Hepatocyte (in vitro differentiated cells): ENCODE measurements around the gene TRPM7. TPM values are rescaled to one million over a fixed set of nuclear protein-coding genes. Genes with fewer than 3 reads are reported as not detected.

ENCODE experiments used
- DNase-seq: peaks from one replicate; pipeline ENCODE4 v3.0.0-alpha.2; 2016; ENCODE audit warnings: low spot score
- H2AFZ ChIP-seq: fragments of 200-600 bp; sonication (generic); 2 replicates; pipeline ENCODE4 v1.6.0; 2016; ENCODE audit warnings: antibody characterized with exemption, mild to moderate bottlenecking
- H3K27ac ChIP-seq: fragments of 200-600 bp; sonication (generic); 2 replicates; pipeline ENCODE4 v1.5.1; 2016; ENCODE audit warnings: mild to moderate bottlenecking
- H3K27me3 ChIP-seq: fragments of 200-600 bp; sonication (generic); 2 replicates; pipeline ENCODE4 v1.6.1; 2016
- H3K36me3 ChIP-seq: fragments of 200-600 bp; sonication (generic); replicated peaks from 2 replicates; pipeline ENCODE4 v1.5.1; 2016; ENCODE audit warnings: low read depth; ENCODE audit not compliant: insufficient read depth
- H3K4me1 ChIP-seq: fragments of 200-600 bp; sonication (generic); 2 replicates; pipeline ENCODE4 v1.5.1; 2016; ENCODE audit warnings: mild to moderate bottlenecking, moderate library complexity; ENCODE audit not compliant: insufficient read depth
- H3K4me2 ChIP-seq: fragments of 200-600 bp; sonication (generic); 2 replicates; pipeline ENCODE4 v1.6.0; 2016
- H3K4me3 ChIP-seq: fragments of 200-600 bp; sonication (generic); 2 replicates; pipeline ENCODE4 v1.5.1; 2016; ENCODE audit warnings: mild to moderate bottlenecking
- H3K79me2 ChIP-seq: fragments of 200-600 bp; sonication (generic); 2 replicates; pipeline ENCODE4 v1.6.0; 2017; ENCODE audit warnings: mild to moderate bottlenecking
- H3K9me2 ChIP-seq: fragments of 200-600 bp; sonication (generic); replicated peaks from 2 replicates; pipeline ENCODE4 v1.6.0; 2017; ENCODE audit warnings: mild to moderate bottlenecking; ENCODE audit not compliant: insufficient read depth
- H3K9me3 ChIP-seq: fragments of 200-600 bp; sonication (generic); 2 replicates; pipeline ENCODE4 v1.5.1; 2016; ENCODE audit warnings: low read depth, mild to moderate bottlenecking
- H4K20me1 ChIP-seq: fragments of 200-600 bp; sonication (generic); 2 replicates; pipeline ENCODE4 v1.6.0; 2016; ENCODE audit warnings: mild to moderate bottlenecking; ENCODE audit not compliant: insufficient read depth, poor library complexity, severe bottlenecking
- CTCF ChIP-seq: fragments of 200-600 bp; sonication (generic); IDR thresholded peaks from 2 replicates; pipeline ENCODE4 v1.5.1; 2016; ENCODE audit warnings: antibody characterized with exemption, mild to moderate bottlenecking; ENCODE audit not compliant: poor library complexity
- EZH2 ChIP-seq: fragments of 200-600 bp; sonication (generic); IDR thresholded peaks from 2 replicates; pipeline ENCODE4 v1.6.1; 2016; ENCODE audit warnings: antibody characterized with exemption, mild to moderate bottlenecking, borderline replicate concordance
- EZH2phosphoT487 ChIP-seq: fragments of 200-600 bp; sonication (generic); IDR thresholded peaks from one replicate; pipeline ENCODE4 v1.6.1; 2018; ENCODE audit warnings: antibody characterized with exemption, mild to moderate bottlenecking, low read depth, moderate library complexity; ENCODE audit not compliant: unreplicated experiment, severe bottlenecking
- WGBS: methylation state at CpG from one replicate; pipeline ENCODE4 v1.1.6; 2016; ENCODE audit warnings: low lambda C conversion rate; ENCODE audit errors: missing lambda C conversion rate; 5-methylcytosine and 5-hydroxymethylcytosine counted together
- polyA plus RNA-seq: library from polyadenylated mRNA; unstranded; fragments of >200 nt; fragmentation: Nextera tagmentation; extraction: Ambion mirVana; gene quantifications from 2 replicates; pipeline ENCODE4 v1.2.1, GENCODE V29; 2016
- total RNA-seq: library from RNA; depleted of rRNA; stranded (reverse); fragments of >200 nt; gene quantifications from 2 replicates; pipeline ENCODE4 v1.2.3, GENCODE V29; 2014

TRPM7 gene
- total and polyA plus RNA-seq, 2 experiments from 2014 or later, result 12.2 to 58.3 TPM

GRCh38 chr15:50670115-50670514, 16.5 kb downstream of the TRPM7 start:
- Histone ChIP-seq H3K27me3 (no peaks in the 10 kb centered on the region), H3K79me2 (peaks cover 99% of the 10 kb centered on the region), H3K4me3 (no peak overlapping the region), H3K4me1 (no peaks in the 10 kb centered on the region), H3K9me3 (no peaks in the 10 kb centered on the region), H3K36me3 (no peaks in the 10 kb centered on the region), H3K27ac (no peak overlapping the region), H3K9me2 (no peaks in the 10 kb centered on the region), H3K4me2 (no peak overlapping the region), H2AFZ (no peak overlapping the region), H4K20me1 (peaks cover 39% of the 10 kb centered on the region)
- DNase-seq, result no peak
- 87% methylated on average over 2 of the region's 2 CpGs for WGBS
- TF ChIP-seq CTCF (no peak), EZH2 (no peak), EZH2phosphoT487 (no peak)

DNA sequence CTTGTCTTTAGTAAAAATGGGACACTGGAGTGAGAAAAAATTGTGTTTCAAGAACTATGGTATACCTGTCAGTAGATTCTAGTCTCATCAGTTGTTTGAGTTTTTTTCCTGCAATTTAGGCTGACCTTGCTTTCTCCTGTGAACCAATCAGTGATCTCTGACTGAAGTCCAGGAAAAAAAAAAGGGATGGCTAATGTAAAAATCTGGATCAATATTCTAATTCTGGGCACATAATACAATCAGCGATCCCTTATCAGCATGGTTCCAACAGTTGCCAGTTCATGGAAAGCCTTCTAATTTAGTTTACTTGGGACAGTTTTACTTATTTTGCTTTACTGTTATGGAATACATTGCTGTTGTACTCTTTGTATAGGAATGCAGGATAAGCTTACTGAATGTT, 17.0 kb downstream of the TRPM7 start:
- Histone ChIP-seq H3K9me2 (no peaks in the 10 kb centered on the region), H3K27me3 (no peaks in the 10 kb centered on the region), H2AFZ (no peak overlapping the region), H3K36me3 (no peaks in the 10 kb centered on the region), H4K20me1 (peaks cover 43% of the 10 kb centered on the region), H3K9me3 (no peaks in the 10 kb centered on the region), H3K4me2 (no peak overlapping the region), H3K4me1 (no peaks in the 10 kb centered on the region), H3K4me3 (no peak overlapping the region), H3K79me2 (peaks cover 99% of the 10 kb centered on the region), H3K27ac (no peak overlapping the region)
- 84% methylated on average over 1 of the region's 1 CpG for WGBS
- DNase-seq, result no peak
- TF ChIP-seq EZH2 (no peak), CTCF (no peak), EZH2phosphoT487 (no peak)

GRCh38 chr15:50665938-50666337, 20.7 kb downstream of the TRPM7 start:
- Histone ChIP-seq H3K4me1 (no peaks in the 10 kb centered on the region), H4K20me1 (peaks cover 35% of the 10 kb centered on the region), H3K4me3 (no peak overlapping the region), H3K27me3 (no peaks in the 10 kb centered on the region), H3K9me3 (no peaks in the 10 kb centered on the region), H3K36me3 (no peaks in the 10 kb centered on the region), H2AFZ (no peak overlapping the region), H3K27ac (no peak overlapping the region), H3K9me2 (no peaks in the 10 kb centered on the region), H3K79me2 (peaks cover 86% of the 10 kb centered on the region), H3K4me2 (no peak overlapping the region)
- TF ChIP-seq EZH2phosphoT487 (no peak), EZH2 (no peak), CTCF (no peak)
- WGBS, result 92% methylated on average over 5 of the region's 5 CpGs
- DNase-seq, result no peak

GRCh38 chr15:50655555-50655954, 31.0 kb downstream of the TRPM7 start:
- Histone ChIP-seq H3K36me3 (no peaks in the 10 kb centered on the region), H3K4me2 (no peak overlapping the region), H4K20me1 (no peaks in the 10 kb centered on the region), H3K4me1 (no peaks in the 10 kb centered on the region), H2AFZ (no peak overlapping the region), H3K9me2 (no peaks in the 10 kb centered on the region), H3K9me3 (no peaks in the 10 kb centered on the region), H3K27me3 (no peaks in the 10 kb centered on the region), H3K79me2 (peaks cover 11% of the 10 kb centered on the region), H3K27ac (no peak overlapping the region), H3K4me3 (no peak overlapping the region)
- WGBS, result 97% methylated on average over 4 of the region's 4 CpGs
- no peak for DNase-seq
- no peak for TF ChIP-seq EZH2
- no peak for TF ChIP-seq EZH2phosphoT487
- no peak for TF ChIP-seq CTCF
